ENCODE data around the gene COL6A5. TPM values are rescaled to one million over a fixed set of nuclear protein-coding genes. Genes with fewer than 3 reads are reported as not detected.

COL6A5 gene
- total and polyA plus RNA-seq, 9 of the 15 experiments (the other 6 are each of a cell fraction or from before 2014, with no cell fraction given): 1.5 to 9.7 (median 5.6) TPM

- TF ChIP-seq ZNF398 (CRISPR knock-in tag; IDR thresholded peaks at IDR 0.05): no peak
- no peak for TF ChIP-seq ILF3 (IDR thresholded peaks at IDR 0.05; ENCODE audit: borderline replicate concordance)
- no peak for TF ChIP-seq SMAD4 (CRISPR knock-in tag; conservative IDR thresholded peaks at IDR 0.05)
- TF ChIP-seq SRF (CRISPR knock-in tag; IDR thresholded peaks at IDR 0.05): no peak
- no peak for TF ChIP-seq SNIP1 (IDR thresholded peaks at IDR 0.05; ENCODE audit: low read depth)
- TF ChIP-seq UBTF (IDR thresholded peaks at IDR 0.05; ENCODE audit: borderline replicate concordance in 1 of 2, low read depth in 2 of 2, low read length in 2 of 2): no peak
- no peak for TF ChIP-seq GABPA (tag; conservative IDR thresholded peaks at IDR 0.05; ENCODE audit: low read depth)
- TF ChIP-seq ZNF444 (CRISPR knock-in tag; IDR thresholded peaks at IDR 0.05): no peak
- TF ChIP-seq PPARD (CRISPR knock-in tag; IDR thresholded peaks at IDR 0.05): no peak
- no peak for TF ChIP-seq JUN (IDR thresholded peaks at IDR 0.05; ENCODE audit: borderline replicate concordance, low read depth, low read length)
- no peak for TF ChIP-seq JUN (CRISPR knock-in tag; IDR thresholded peaks at IDR 0.05; ENCODE audit: borderline replicate concordance)
- no peak for TF ChIP-seq ELF1 (tag; IDR thresholded peaks at IDR 0.05)
- no peak for TF ChIP-seq TOE1 (IDR thresholded peaks at IDR 0.05; ENCODE audit: borderline replicate concordance)
- no peak for TF ChIP-seq TOE1 (CRISPR knock-in tag; IDR thresholded peaks at IDR 0.05; ENCODE audit: borderline replicate concordance, low read depth)
- no peak for TF ChIP-seq MTA2 (IDR thresholded peaks at IDR 0.05; ENCODE audit: low read depth)
- no peak for TF ChIP-seq HDAC3 (IDR thresholded peaks at IDR 0.05; ENCODE audit: borderline replicate concordance, partially characterized antibody)
- no peak for TF ChIP-seq ZNF717 (CRISPR knock-in tag; IDR thresholded peaks at IDR 0.05)
- TF ChIP-seq ARID1B (IDR thresholded peaks at IDR 0.05): peak; percentile 72
- no peak for TF ChIP-seq FOXA1 (IDR thresholded peaks at IDR 0.05; ENCODE audit: borderline replicate concordance)
- no peak for TF ChIP-seq SETDB1 (IDR thresholded peaks at IDR 0.05; ENCODE audit: low read length)
- TF ChIP-seq ARHGAP35 (IDR thresholded peaks at IDR 0.05; ENCODE audit: partially characterized antibody): no peak
- TF ChIP-seq ZNF592 (IDR thresholded peaks at IDR 0.05): 0 out of 2 replicates have a peak, but pooled peaks have one; percentile 13
- TF ChIP-seq PHB2 (IDR thresholded peaks at IDR 0.05; ENCODE audit: low read depth): no peak
These were observed 38.0 kb downstream of the COL6A5 start (continued) for GRCh38 chr3:130383424-130383823.

All from K562 (cell line).